HG03095 (cell line): ENCODE results near the gene SNX13.
"Not testable (repeated sequence)": the region's sequence is repeated elsewhere in the genome, so short reads cannot be mapped to it uniquely, and the experiment has no call there.

ENCODE experiments used
- ATAC-seq: cut with Tn5 transposase; IDR thresholded peaks from one replicate; pipeline ENCODE4 v1.9.1; 2021; ENCODE audit warnings: moderate library complexity; ENCODE audit not compliant: unreplicated experiment

The SNX13 gene

GRCh38 chr7:17849504-17849903 lies 90.8 kb downstream of the SNX13 start:
- ATAC-seq, result no peak

DNA sequence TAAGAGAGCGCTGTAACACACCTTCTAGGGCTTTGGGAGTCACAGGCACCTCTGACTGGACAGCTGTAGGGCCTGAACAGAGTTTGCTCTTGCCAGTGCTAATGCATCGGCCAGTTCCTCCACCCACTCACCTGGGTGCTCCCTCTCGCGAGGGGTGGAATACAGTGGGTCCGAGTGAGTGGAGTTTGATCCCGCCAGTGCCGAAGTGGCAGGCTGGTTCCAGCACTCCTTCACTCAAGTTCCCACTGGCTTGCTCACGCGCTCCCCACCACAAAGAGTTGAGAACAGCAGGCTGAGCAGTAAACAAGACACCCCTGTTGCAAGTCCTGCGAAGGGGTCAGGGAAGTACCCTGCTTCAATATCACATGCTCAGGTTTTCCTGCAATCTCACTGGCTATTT lies 91.8 kb downstream of the SNX13 start:
- ATAC-seq, result no peak

- no peak for ATAC-seq
Observed at GRCh38 chr7:17846935-17847334, 93.4 kb downstream of the SNX13 start.

DNA sequence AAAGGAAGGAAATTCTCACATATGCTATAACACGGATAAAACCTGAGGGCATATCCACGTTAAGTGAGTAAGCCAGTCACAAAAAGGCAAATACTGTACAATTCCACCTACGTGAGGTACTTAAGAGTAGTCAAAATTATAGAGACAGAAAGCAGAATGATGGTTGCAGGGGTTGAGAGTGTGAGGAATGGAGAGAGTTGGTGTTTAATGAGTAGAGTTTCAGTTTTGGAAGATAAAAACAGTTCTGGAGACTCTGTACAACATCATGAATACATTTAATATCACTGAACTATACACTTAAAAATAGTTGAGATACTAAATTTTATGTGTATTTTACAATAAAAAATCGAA lies 95.1 kb downstream of the SNX13 start:
- ATAC-seq, result no peak

GRCh38 chr7:17844514-17845196 lies 95.6 kb downstream of the SNX13 start:
- ATAC-seq, result no peak

DNA sequence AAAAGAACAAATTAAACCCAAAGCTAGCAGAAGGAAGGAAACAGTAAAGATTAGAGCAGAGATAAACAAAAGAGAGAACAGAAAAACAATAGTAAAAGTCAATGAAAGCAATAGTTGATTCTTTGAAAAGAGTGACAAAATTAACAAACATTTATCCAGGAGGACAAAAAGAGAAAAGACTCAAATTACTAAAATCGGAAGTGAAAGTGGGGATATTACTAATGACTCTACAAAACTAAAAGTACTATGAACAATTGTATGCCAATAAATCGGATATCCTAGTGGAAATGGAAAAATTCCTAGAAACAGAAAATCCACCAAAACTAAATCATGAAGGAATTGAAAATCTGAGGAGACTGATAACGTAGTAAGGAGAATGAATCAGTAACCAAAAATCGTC lies 96.3 kb downstream of the SNX13 start:
- ATAC-seq, result no peak

- ATAC-seq, result no peak
Observed at GRCh38 chr7:17843041-17843440, 97.3 kb downstream of the SNX13 start.

GRCh38 chr7:17832820-17833355 lies 107.4 kb downstream of the SNX13 start:
- no peak for ATAC-seq

DNA sequence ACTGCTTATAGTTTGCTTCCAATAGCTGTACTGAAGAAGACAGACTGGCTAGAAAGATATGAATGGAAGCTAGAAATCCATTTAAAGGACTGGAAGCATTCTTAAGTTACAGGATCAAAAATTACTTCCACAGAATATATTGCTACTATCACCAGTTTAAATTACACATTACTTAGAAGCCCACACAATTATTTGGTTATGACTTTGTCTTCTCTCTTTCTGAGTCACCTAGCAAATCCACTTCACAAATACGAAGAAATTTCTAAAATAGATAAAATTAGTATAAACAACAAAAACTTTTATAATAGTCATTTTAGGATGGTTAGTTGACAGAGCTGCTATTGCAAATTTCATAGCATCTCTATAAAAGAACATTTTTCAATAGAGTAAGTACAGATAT lies 108.1 kb downstream of the SNX13 start:
- ATAC-seq, result no peak

GRCh38 chr7:17830206-17830605 lies 110.1 kb downstream of the SNX13 start:
- no peak for ATAC-seq

- ATAC-seq, result no peak
Observed at GRCh38 chr7:17829001-17829400, 111.3 kb downstream of the SNX13 start.

DNA sequence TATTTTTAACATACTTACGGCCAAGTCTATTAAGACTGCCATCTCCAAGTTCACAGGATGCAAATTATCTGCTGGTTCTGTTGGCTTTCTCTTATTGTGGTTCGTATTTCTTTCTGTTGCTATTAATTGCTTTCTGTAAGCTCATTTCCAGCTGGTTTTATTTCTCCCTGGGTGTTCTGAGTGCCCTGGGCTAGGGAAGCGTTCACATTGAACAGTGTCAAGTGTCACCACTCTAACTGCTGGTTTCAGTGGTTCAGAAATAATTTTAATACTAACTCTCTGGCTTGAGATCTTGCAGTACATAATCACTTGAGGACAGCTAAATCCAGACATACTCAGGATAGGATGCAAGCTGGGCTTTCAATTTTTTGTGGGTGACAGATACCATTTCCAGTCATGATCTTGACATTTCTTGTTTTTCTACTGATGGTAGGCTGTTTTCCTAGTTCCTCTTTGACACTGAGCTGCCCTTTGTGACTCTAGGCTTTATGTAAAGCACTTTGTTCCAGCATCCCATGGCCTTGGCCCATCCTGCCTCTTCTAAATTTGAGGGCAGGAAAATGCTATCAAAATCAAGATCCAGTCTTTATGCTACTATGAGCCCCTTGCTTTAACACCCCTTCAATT lies 117.6 kb downstream of the SNX13 start:
- no peak for ATAC-seq

- no peak for ATAC-seq
Observed at GRCh38 chr7:17816903-17817302, 123.4 kb downstream of the SNX13 start.

GRCh38 chr7:17815318-17815717 lies 125.0 kb downstream of the SNX13 start:
- ATAC-seq, result no peak

GRCh38 chr7:17814058-17814457 lies 126.2 kb downstream of the SNX13 start:
- no peak for ATAC-seq

GRCh38 chr7:17809215-17809614 lies 131.1 kb downstream of the SNX13 start:
- ATAC-seq, result not testable (repeated sequence)

- ATAC-seq, result no peak
Observed at GRCh38 chr7:17807242-17807641, 133.1 kb downstream of the SNX13 start.

DNA sequence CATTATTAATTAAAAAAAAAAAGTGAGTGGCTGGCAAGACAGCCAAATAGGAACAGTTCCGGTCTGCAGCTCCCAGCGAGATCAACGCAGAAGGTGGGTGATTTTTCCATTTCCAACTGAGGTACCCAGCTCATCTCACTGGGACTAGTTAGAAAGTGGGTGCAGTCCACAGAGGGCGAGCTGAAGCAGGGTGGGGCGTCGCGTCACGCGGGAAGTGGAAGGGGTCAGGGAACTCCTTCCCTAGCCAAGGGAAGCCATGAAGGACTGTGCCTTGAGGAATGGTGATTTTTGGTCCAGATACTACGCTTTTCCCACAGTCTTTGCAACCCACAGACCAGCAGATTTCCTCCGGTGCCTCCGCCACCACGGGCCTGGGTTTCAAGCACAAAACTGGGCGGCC lies 133.7 kb downstream of the SNX13 start:
- ATAC-seq, result no peak

- no peak for ATAC-seq
Observed at GRCh38 chr7:17802056-17802455, 138.2 kb downstream of the SNX13 start.

DNA sequence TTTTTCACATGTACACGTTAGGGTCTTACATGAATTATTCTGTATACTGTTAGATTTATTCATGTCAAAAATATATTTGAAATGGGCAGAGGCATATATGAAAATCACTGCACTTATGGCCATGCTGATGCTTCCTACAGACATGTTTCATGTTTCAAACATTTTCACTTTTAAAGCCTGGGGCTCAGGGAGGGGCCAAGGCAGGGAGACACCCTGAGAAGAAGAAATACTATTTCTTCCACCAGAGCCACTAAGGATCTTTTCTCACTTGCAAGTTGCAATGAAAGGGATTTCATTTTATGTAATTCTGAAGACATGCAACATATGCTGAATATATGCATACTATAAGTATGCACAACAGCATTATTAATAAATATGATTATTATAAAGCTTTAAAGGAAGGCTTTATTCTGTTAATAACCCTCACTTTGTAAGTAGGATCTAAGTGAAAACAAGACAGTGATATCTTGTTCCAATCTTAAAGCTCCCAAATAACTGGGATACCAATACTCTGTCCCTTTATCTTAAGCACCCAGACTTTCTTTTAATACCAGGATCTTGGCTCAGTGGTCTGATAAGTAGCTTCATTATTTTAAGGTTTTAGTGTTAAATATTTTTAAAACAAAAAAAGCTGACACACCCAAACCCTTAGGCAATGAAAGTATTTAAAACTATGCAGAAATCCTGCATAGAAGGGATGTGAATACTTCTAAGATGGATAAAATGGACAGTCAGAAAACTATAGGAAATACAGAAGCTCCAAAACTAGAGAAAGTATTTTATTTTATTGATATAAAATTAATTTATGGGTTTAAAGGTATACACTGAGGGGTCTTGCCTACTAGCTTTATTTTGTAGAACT lies 148.0 kb downstream of the SNX13 start:
- ATAC-seq, result no peak

DNA sequence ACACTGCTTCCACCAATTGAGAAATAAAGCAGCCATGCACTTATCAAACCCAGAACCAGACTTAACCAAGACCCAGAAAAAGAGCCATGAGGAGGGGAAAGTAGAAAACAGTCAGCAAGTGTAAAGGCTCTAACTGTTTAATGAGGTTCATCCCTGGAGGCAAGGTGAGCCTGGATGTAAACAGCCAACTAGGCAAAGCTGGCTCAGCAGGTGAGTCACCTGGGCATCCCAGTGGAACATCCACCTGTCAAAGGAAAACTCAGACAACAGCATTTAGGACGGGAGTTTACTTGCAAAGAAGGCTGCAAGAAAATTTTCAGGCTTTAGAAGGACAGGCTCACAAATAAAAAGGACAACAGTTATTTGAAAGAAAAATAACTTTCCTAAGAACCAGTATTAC lies 153.0 kb downstream of the SNX13 start:
- no peak for ATAC-seq
